Smooth muscle cell (in vitro differentiated cells): ENCODE data around the gene A2ML1. TPM values are rescaled to one million over a fixed set of nuclear protein-coding genes. Genes with fewer than 3 reads are reported as not detected.

Source experiments
- DNase-seq: peaks from one replicate; lab custom pipeline; 2025; ENCODE audit not compliant: unreplicated experiment; lab: John Stamatoyannopoulos, UW
- H2AFZ ChIP-seq: fragments of 200-600 bp; sonication (generic); 2 replicates; pipeline ENCODE4 v1.6.0; 2016; ENCODE audit warnings: antibody characterized with exemption, low read depth, mild to moderate bottlenecking
- H3F3A ChIP-seq: fragments of 200-600 bp; sonication (generic); 2 replicates; pipeline ENCODE4 v1.6.0; 2017; ENCODE audit warnings: antibody characterized with exemption, low read depth
- H3K27ac ChIP-seq: fragments of 200-600 bp; sonication (generic); 2 replicates; pipeline ENCODE4 v1.5.1; 2016; ENCODE audit warnings: low read depth, mild to moderate bottlenecking
- H3K27me3 ChIP-seq: fragments of 200-600 bp; sonication (generic); 2 replicates; pipeline ENCODE4 v1.6.1; 2016; ENCODE audit warnings: low read depth, mild to moderate bottlenecking
- H3K36me3 ChIP-seq: fragments of 200-600 bp; sonication (generic); 2 replicates; pipeline ENCODE4 v1.5.1; 2016; ENCODE audit warnings: low read depth
- H3K4me1 ChIP-seq: fragments of 200-600 bp; sonication (generic); 2 replicates; pipeline ENCODE4 v1.5.1; 2016; ENCODE audit warnings: low read depth
- H3K4me2 ChIP-seq: fragments of 200-600 bp; sonication (generic); 2 replicates; pipeline ENCODE4 v1.6.0; 2016; ENCODE audit warnings: mild to moderate bottlenecking
- H3K4me3 ChIP-seq: fragments of 200-600 bp; sonication (generic); 2 replicates; pipeline ENCODE4 v1.5.1; 2016; ENCODE audit warnings: mild to moderate bottlenecking
- H3K79me2 ChIP-seq: fragments of 200-600 bp; sonication (generic); 2 replicates; pipeline ENCODE4 v1.6.0; 2016; ENCODE audit warnings: low read depth, mild to moderate bottlenecking
- H3K9ac ChIP-seq: fragments of 200-600 bp; sonication (generic); 2 replicates; pipeline ENCODE4 v1.6.0; 2016; ENCODE audit warnings: low read depth
- H3K9me3 ChIP-seq: fragments of 200-600 bp; sonication (generic); replicated peaks from 2 replicates; pipeline ENCODE4 v1.5.1; 2016; ENCODE audit warnings: low read depth
- H4K20me1 ChIP-seq: fragments of 200-600 bp; sonication (generic); 2 replicates; pipeline ENCODE4 v1.6.0; 2016; ENCODE audit warnings: low read depth
- WGBS: methylation state at CpG from one replicate; pipeline ENCODE4 v1.1.7; 2016; ENCODE audit warnings: low lambda C conversion rate; 5-methylcytosine and 5-hydroxymethylcytosine counted together
- polyA plus RNA-seq: library from polyadenylated mRNA; unstranded; fragments of >200 nt; fragmentation: Nextera tagmentation; extraction: Ambion mirVana; gene quantifications from 2 replicates; pipeline ENCODE4 v1.2.1, GENCODE V29; 2016
- total RNA-seq: library from RNA; depleted of rRNA; stranded (reverse); fragments of >200 nt; gene quantifications from 2 replicates; pipeline ENCODE4 v1.2.3, GENCODE V29; 2014
- TF ChIP-seq, protein P1 (sequence below): fragments of 200-600 bp; sonication (generic); IDR thresholded peaks from 2 replicates; pipeline ENCODE4 v1.5.1; 2017; ENCODE audit warnings: borderline replicate concordance, mild to moderate bottlenecking, antibody characterized with exemption; ENCODE audit not compliant: insufficient read depth, poor library complexity, severe bottlenecking

The A2ML1 gene
- total and polyA plus RNA-seq, 2 experiments from 2014 or later, result 2.4 to 10.0 TPM

DNA sequence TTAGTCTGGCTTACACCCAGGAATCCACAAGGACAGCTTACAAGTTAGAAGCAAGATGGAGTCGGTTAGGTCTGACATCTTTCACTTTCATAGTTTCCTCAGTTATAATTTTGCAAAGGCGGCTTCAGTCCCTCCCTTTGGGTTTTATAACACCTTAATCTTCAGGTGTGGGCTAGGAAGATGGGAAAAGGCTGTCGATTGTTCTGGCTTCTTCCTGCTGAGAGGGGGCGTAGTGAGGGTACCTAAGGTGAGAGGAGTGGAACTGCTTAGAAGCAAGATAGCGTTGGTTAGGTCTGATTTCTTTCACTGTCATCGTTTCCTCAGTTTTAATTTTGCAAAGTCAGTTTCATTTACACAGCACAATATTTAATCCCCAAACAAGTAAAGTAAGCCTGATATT lies 10.1 kb downstream of the A2ML1 start:
- no peaks in the 10 kb centered on the region for H4K20me1 ChIP-seq
- H3K27me3 ChIP-seq, result no peaks in the 10 kb centered on the region
- H3F3A ChIP-seq, result no peaks in the 10 kb centered on the region
- H3K4me2 ChIP-seq, result no peak overlapping the region
- 82% methylated on average over 6 of the region's 6 CpGs for WGBS
- H2AFZ ChIP-seq, result no peak overlapping the region
- no peaks in the 10 kb centered on the region for H3K9me3 ChIP-seq
- H3K79me2 ChIP-seq, result no peaks in the 10 kb centered on the region
- H3K9ac ChIP-seq, result no peak overlapping the region
- H3K27ac ChIP-seq, result no peak overlapping the region
- peaks cover 6% of the 10 kb centered on the region for H3K4me1 ChIP-seq
- DNase-seq, result no peak
- no peak overlapping the region for H3K4me3 ChIP-seq
- H3K36me3 ChIP-seq, result no peaks in the 10 kb centered on the region
- TF ChIP-seq, protein P1, sequence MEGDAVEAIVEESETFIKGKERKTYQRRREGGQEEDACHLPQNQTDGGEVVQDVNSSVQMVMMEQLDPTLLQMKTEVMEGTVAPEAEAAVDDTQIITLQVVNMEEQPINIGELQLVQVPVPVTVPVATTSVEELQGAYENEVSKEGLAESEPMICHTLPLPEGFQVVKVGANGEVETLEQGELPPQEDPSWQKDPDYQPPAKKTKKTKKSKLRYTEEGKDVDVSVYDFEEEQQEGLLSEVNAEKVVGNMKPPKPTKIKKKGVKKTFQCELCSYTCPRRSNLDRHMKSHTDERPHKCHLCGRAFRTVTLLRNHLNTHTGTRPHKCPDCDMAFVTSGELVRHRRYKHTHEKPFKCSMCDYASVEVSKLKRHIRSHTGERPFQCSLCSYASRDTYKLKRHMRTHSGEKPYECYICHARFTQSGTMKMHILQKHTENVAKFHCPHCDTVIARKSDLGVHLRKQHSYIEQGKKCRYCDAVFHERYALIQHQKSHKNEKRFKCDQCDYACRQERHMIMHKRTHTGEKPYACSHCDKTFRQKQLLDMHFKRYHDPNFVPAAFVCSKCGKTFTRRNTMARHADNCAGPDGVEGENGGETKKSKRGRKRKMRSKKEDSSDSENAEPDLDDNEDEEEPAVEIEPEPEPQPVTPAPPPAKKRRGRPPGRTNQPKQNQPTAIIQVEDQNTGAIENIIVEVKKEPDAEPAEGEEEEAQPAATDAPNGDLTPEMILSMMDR, result no peak

DNA sequence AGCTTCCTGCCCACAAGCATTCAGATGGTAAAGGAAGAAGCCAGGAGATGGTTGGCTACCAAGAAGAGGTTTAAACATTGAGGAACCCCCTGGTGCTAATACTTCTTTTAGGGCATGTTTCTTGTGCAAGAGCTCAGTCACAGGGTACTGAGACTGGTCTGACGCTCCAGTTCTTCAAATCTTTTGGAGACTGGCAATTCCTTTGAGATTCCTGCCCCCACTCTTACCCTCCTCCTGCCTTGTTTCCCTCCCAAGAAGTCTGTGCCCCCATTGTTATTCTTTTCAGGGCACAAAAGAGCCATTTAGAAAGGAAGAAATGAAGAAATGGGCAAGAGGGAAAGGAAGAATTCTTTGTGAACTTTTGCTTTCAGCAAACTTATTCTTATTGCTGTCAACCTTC lies 11.8 kb downstream of the A2ML1 start:
- H3F3A ChIP-seq, result no peaks in the 10 kb centered on the region
- H3K9ac ChIP-seq, result no peak overlapping the region
- H3K9me3 ChIP-seq, result no peaks in the 10 kb centered on the region
- no peak overlapping the region for H2AFZ ChIP-seq
- no peak overlapping the region for H3K4me2 ChIP-seq
- no peak overlapping the region for H3K27ac ChIP-seq
- 45% methylated on average over 1 of the region's 1 CpG for WGBS
- TF ChIP-seq, protein P1, result no peak
- H3K27me3 ChIP-seq, result no peaks in the 10 kb centered on the region
- no peaks in the 10 kb centered on the region for H3K79me2 ChIP-seq
- H3K4me1 ChIP-seq, result peaks cover 6% of the 10 kb centered on the region
- H3K4me3 ChIP-seq, result no peak overlapping the region
- no peaks in the 10 kb centered on the region for H3K36me3 ChIP-seq
- H4K20me1 ChIP-seq, result no peaks in the 10 kb centered on the region
- no peak for DNase-seq

DNA sequence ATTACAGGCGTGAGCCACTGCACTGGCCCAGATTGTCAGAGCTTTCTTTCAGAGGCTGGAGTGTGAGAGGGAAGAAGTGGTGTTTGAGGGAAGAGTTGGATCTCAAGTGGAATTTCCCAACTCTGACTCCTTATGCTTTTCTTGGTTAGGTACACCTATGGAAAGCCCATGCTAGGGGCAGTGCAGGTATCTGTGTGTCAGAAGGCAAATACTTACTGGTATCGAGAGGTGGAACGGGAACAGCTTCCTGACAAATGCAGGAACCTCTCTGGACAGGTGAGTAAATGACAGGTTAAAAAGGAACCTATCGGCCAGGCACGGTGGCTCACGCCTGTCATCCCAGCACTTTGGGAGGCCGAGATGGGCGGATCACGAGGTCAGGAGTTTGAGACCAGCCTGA lies 14.9 kb downstream of the A2ML1 start:
- Histone ChIP-seq H3K4me2 (no peak overlapping the region), H3K27ac (no peak overlapping the region), H2AFZ (no peak overlapping the region), H3K9ac (no peak overlapping the region), H3K9me3 (no peaks in the 10 kb centered on the region), H3K4me1 (peaks cover 6% of the 10 kb centered on the region), H3F3A (no peaks in the 10 kb centered on the region), H3K27me3 (no peaks in the 10 kb centered on the region), H3K36me3 (no peaks in the 10 kb centered on the region), H3K79me2 (no peaks in the 10 kb centered on the region), H3K4me3 (no peak overlapping the region), H4K20me1 (no peaks in the 10 kb centered on the region)
- DNase-seq, result no peak
- TF ChIP-seq, protein P1, result no peak
- 95% methylated on average over 9 of the region's 9 CpGs for WGBS

DNA sequence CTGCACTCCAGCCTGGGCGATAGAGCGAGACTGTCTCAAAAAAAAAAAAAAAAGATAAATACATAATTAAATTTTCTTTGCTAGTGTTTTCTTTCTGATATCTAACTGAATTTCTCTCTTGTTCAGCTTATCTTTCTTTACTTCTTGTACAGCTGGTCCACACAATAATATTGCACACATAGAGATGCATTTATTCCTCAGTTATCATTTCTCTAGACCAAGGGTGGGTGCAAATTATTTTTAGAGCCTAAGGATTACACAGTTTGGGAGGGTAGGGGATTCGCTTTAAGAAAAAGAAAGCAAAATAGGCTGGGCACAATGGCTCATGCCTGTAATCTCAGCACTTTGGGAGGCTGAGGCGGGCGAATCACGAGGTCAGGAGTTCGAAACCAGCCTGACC lies 17.9 kb downstream of the A2ML1 start:
- H2AFZ ChIP-seq, result no peak overlapping the region
- H3K9ac ChIP-seq, result no peak overlapping the region
- 95% methylated on average over 7 of the region's 7 CpGs for WGBS
- TF ChIP-seq, protein P1, result no peak
- H3K4me3 ChIP-seq, result no peak overlapping the region
- H4K20me1 ChIP-seq, result no peaks in the 10 kb centered on the region
- no peak for DNase-seq
- no peaks in the 10 kb centered on the region for H3K4me1 ChIP-seq
- no peaks in the 10 kb centered on the region for H3F3A ChIP-seq
- H3K27ac ChIP-seq, result no peak overlapping the region
- H3K9me3 ChIP-seq, result no peaks in the 10 kb centered on the region
- H3K36me3 ChIP-seq, result no peaks in the 10 kb centered on the region
- no peaks in the 10 kb centered on the region for H3K27me3 ChIP-seq
- H3K4me2 ChIP-seq, result no peak overlapping the region
- no peaks in the 10 kb centered on the region for H3K79me2 ChIP-seq
